GM12878 (cell line): ENCODE data around the gene RGSL1. TPM values are rescaled to one million over a fixed set of nuclear protein-coding genes. Genes with fewer than 3 reads are reported as not detected.

ENCODE experiments used
- ATF7 ChIP-seq: fragments of 450-650 bp; IDR thresholded peaks from 2 replicates; pipeline ENCODE4 v1.6.1; 2016; ENCODE audit warnings: low read depth, mild to moderate bottlenecking
- BACH1 ChIP-seq: fragments of 450-650 bp; IDR thresholded peaks from 2 replicates; pipeline ENCODE4 v1.6.1; 2017; ENCODE audit warnings: mild to moderate bottlenecking, borderline replicate concordance
- BRCA1 ChIP-seq: IDR thresholded peaks from 2 replicates; pipeline ENCODE4 v1.6.1; 2011; ENCODE audit warnings: low read depth, low read length, improper control_type of control experiment
- CHD2 ChIP-seq: IDR thresholded peaks from 2 replicates; pipeline ENCODE4 v1.6.1; 2011; ENCODE audit warnings: low read depth, low read length, improper control_type of control experiment, borderline replicate concordance
- ESRRA ChIP-seq: IDR thresholded peaks from 2 replicates; pipeline ENCODE4 v1.6.1; 2012; ENCODE audit warnings: mild to moderate bottlenecking, low read length, improper control_type of control experiment
- HDAC6 ChIP-seq: fragments of 200-600 bp; sonication (generic); IDR thresholded peaks from one replicate; pipeline ENCODE4 v1.8.0; 2017; ENCODE audit warnings: antibody characterized with exemption; ENCODE audit not compliant: unreplicated experiment
- NFYB ChIP-seq: IDR thresholded peaks from 2 replicates; pipeline ENCODE4 v1.6.1; 2011; ENCODE audit warnings: low read depth, mild to moderate bottlenecking, low read length, improper control_type of control experiment, moderate library complexity; ENCODE audit not compliant: insufficient read depth
- PAX5 ChIP-seq: IDR thresholded peaks from 2 replicates; pipeline ENCODE4 v1.6.1; 2011; ENCODE audit warnings: low read depth, low read length, borderline replicate concordance
- SMAD5 ChIP-seq: IDR thresholded peaks from 2 replicates; pipeline ENCODE4 v1.6.1; 2016; ENCODE audit warnings: antibody characterized with exemption, low read depth
- STAT1 ChIP-seq: fragments of 450-650 bp; conservative IDR thresholded peaks from 2 replicates; pipeline ENCODE4 v1.6.1; 2014; ENCODE audit warnings: antibody characterized with exemption, mild to moderate bottlenecking
- SUZ12 ChIP-seq: fragments of 200-600 bp; sonication (generic); IDR thresholded peaks from one replicate; pipeline ENCODE4 v1.6.1; 2018; ENCODE audit warnings: antibody characterized with exemption, mild to moderate bottlenecking; ENCODE audit not compliant: unreplicated experiment
- YY1 ChIP-seq: IDR thresholded peaks from 2 replicates; pipeline ENCODE4 v1.6.1; 2011; ENCODE audit warnings: low read depth, mild to moderate bottlenecking, low read length
- polyA plus RNA-seq, 11 experiments: library from polyadenylated mRNA; depleted of rRNA in 4 of 11; unstranded in 6 of 11; stranded (reverse) in 5 of 11; fragments of >200 nt; fragmentation: Nextera tagmentation in 4 of 11; fragmentation: Illumina TruSeq in 1 of 11; extraction: Ambion mirVana in 4 of 11; extraction: Trizol in 1 of 11; gene quantifications; 1 replicate in 1 of 11; 2 replicates in 10 of 11; pipeline versions ENCODE4 v1.2.1 to v1.2.3, GENCODE V29; 2011 to 2016; ENCODE audit warnings: inconsistent platforms in 2 of 11, missing spikeins in 2 of 11, low read depth in 1 of 11
- total RNA-seq, 4 experiments: library from RNA; depleted of rRNA in 3 of 4; stranded (reverse); fragments of >200 nt in 3 of 4; fragmentation: Illumina TruSeq in 1 of 4; extraction: Trizol in 1 of 4; gene quantifications; 2 replicates each; pipeline versions ENCODE4 v1.2.1 to v1.2.3, GENCODE V29; 2013 to 2021
- TF ChIP-seq, protein P1 (sequence below): IDR thresholded peaks from 2 replicates; pipeline ENCODE4 v1.6.1; 2012; ENCODE audit warnings: low read depth, low read length, improper control_type of control experiment
- TF ChIP-seq, protein P2 (sequence below): fragments of 150-350 bp; IDR thresholded peaks from 2 replicates; pipeline ENCODE4 v1.6.1; 2016; ENCODE audit warnings: low read depth, low read length
- TF ChIP-seq, protein P3 (sequence below): fragments of 450-650 bp; formaldehyde crosslinking; IDR thresholded peaks from 2 replicates; pipeline ENCODE4 v1.5.0; 2022; ENCODE audit warnings: mild to moderate bottlenecking, missing genetic modification characterization
- TF ChIP-seq, protein P4 (sequence below): IDR thresholded peaks from 2 replicates; pipeline ENCODE4 v1.6.1; 2012; ENCODE audit warnings: improper control_type of control experiment, low read depth, low read length; ENCODE audit not compliant: insufficient replicate concordance

RGSL1 gene
- total and polyA plus RNA-seq, 10 of the 15 experiments (the other 5 are each of a cell fraction or from before 2014, with no cell fraction given) = 0.05 to 0.28 (median 0.27) TPM; not detected in 5

DNA sequence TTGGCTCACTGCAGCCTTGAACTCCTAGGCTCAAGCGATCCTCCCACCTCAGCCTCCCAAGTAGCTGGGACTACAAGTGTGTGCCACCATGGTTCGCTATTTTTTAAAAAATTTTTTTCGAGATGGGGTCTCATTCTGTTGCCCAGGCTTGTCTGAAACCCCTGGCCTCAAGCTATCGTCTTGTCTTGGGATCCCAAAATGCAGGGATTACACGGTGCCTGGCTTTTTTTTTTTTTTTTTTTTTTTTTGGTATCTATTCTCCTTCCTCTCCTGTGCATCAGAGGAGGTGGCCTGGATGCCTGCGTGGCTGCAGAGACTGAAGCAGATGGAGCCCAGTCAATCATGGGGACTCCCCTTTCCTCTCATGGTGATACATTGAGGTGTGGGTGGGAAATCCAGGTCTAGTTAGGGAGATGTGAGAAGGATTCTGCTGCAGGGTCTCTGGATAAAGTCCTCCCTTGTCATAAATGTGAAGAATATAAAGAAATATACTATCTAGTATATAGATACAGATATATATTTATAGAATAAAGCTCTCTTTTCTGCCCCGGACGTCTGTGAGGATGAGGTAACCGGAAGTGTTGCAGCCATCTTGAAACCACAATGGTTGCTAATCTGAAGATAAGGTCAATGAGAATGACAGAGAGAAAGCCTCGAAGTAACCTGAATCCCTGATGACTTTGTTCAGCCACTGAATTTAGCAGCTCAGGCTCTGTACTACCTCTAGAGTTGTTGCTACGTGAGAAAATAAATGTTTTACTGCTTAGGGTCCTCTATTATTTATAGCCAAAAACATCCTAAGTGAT lies 19.5 kb upstream of the RGSL1 start (continued):
- TF ChIP-seq SMAD5 (no peak), HDAC6 (no peak), ESRRA (peak; percentile 75; the same call in 1 of the 2 replicates), ATF7 (peak; percentile 86), SUZ12 (no peak), CHD2 (no peak), PAX5 (no peak), BRCA1 (no peak), NFYB (no peak), BACH1 (no peak), STAT1 (no peak), YY1 (peak; percentile 96)
- TF ChIP-seq, protein P1, sequence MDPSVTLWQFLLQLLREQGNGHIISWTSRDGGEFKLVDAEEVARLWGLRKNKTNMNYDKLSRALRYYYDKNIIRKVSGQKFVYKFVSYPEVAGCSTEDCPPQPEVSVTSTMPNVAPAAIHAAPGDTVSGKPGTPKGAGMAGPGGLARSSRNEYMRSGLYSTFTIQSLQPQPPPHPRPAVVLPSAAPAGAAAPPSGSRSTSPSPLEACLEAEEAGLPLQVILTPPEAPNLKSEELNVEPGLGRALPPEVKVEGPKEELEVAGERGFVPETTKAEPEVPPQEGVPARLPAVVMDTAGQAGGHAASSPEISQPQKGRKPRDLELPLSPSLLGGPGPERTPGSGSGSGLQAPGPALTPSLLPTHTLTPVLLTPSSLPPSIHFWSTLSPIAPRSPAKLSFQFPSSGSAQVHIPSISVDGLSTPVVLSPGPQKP = peak; percentile 85
- TF ChIP-seq, protein P2, sequence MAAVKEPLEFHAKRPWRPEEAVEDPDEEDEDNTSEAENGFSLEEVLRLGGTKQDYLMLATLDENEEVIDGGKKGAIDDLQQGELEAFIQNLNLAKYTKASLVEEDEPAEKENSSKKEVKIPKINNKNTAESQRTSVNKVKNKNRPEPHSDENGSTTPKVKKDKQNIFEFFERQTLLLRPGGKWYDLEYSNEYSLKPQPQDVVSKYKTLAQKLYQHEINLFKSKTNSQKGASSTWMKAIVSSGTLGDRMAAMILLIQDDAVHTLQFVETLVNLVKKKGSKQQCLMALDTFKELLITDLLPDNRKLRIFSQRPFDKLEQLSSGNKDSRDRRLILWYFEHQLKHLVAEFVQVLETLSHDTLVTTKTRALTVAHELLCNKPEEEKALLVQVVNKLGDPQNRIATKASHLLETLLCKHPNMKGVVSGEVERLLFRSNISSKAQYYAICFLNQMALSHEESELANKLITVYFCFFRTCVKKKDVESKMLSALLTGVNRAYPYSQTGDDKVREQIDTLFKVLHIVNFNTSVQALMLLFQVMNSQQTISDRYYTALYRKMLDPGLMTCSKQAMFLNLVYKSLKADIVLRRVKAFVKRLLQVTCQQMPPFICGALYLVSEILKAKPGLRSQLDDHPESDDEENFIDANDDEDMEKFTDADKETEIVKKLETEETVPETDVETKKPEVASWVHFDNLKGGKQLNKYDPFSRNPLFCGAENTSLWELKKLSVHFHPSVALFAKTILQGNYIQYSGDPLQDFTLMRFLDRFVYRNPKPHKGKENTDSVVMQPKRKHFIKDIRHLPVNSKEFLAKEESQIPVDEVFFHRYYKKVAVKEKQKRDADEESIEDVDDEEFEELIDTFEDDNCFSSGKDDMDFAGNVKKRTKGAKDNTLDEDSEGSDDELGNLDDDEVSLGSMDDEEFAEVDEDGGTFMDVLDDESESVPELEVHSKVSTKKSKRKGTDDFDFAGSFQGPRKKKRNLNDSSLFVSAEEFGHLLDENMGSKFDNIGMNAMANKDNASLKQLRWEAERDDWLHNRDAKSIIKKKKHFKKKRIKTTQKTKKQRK = no peak
- TF ChIP-seq, protein P3, sequence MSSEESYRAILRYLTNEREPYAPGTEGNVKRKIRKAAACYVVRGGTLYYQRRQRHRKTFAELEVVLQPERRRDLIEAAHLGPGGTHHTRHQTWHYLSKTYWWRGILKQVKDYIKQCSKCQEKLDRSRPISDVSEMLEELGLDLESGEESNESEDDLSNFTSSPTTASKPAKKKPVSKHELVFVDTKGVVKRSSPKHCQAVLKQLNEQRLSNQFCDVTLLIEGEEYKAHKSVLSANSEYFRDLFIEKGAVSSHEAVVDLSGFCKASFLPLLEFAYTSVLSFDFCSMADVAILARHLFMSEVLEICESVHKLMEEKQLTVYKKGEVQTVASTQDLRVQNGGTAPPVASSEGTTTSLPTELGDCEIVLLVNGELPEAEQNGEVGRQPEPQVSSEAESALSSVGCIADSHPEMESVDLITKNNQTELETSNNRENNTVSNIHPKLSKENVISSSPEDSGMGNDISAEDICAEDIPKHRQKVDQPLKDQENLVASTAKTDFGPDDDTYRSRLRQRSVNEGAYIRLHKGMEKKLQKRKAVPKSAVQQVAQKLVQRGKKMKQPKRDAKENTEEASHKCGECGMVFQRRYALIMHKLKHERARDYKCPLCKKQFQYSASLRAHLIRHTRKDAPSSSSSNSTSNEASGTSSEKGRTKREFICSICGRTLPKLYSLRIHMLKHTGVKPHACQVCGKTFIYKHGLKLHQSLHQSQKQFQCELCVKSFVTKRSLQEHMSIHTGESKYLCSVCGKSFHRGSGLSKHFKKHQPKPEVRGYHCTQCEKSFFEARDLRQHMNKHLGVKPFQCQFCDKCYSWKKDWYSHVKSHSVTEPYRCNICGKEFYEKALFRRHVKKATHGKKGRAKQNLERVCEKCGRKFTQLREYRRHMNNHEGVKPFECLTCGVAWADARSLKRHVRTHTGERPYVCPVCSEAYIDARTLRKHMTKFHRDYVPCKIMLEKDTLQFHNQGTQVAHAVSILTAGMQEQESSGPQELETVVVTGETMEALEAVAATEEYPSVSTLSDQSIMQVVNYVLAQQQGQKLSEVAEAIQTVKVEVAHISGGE (CRISPR knock-in tag) = no peak
- TF ChIP-seq, protein P4, sequence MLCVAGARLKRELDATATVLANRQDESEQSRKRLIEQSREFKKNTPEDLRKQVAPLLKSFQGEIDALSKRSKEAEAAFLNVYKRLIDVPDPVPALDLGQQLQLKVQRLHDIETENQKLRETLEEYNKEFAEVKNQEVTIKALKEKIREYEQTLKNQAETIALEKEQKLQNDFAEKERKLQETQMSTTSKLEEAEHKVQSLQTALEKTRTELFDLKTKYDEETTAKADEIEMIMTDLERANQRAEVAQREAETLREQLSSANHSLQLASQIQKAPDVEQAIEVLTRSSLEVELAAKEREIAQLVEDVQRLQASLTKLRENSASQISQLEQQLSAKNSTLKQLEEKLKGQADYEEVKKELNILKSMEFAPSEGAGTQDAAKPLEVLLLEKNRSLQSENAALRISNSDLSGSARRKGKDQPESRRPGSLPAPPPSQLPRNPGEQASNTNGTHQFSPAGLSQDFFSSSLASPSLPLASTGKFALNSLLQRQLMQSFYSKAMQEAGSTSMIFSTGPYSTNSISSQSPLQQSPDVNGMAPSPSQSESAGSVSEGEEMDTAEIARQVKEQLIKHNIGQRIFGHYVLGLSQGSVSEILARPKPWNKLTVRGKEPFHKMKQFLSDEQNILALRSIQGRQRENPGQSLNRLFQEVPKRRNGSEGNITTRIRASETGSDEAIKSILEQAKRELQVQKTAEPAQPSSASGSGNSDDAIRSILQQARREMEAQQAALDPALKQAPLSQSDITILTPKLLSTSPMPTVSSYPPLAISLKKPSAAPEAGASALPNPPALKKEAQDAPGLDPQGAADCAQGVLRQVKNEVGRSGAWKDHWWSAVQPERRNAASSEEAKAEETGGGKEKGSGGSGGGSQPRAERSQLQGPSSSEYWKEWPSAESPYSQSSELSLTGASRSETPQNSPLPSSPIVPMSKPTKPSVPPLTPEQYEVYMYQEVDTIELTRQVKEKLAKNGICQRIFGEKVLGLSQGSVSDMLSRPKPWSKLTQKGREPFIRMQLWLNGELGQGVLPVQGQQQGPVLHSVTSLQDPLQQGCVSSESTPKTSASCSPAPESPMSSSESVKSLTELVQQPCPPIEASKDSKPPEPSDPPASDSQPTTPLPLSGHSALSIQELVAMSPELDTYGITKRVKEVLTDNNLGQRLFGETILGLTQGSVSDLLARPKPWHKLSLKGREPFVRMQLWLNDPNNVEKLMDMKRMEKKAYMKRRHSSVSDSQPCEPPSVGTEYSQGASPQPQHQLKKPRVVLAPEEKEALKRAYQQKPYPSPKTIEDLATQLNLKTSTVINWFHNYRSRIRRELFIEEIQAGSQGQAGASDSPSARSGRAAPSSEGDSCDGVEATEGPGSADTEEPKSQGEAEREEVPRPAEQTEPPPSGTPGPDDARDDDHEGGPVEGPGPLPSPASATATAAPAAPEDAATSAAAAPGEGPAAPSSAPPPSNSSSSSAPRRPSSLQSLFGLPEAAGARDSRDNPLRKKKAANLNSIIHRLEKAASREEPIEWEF = no peak
